Kidney tubule cell (primary cell): ENCODE results near the gene PCBD2.
"Not testable (repeated sequence)": the region's sequence is repeated elsewhere in the genome, so short reads cannot be mapped to it uniquely, and the experiment has no call there.

Experiments
- DNase-seq: peaks from one replicate; pipeline ENCODE4 v3.0.0-alpha.2; 2018; ENCODE audit warnings: low spot score

Gene PCBD2

DNA sequence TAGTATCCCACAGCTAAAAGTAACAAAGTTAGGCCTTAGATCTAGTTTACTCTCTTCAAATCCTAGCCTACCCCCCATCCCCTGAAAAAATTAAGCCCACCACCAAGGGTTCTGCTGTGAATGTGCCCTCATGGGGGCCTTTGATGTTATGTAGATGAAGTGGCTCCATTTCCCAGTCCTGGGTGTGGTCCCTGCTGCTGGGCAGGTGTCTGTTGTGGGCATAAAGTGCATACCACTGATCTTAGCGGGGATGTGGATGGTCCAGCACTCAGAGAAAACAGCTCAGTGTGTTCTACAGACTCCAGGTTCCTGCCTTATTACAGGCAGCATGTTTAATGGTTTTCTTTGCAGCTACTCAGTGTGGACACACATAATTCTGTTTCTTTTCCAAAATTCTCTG lies 1.9 kb downstream of the PCBD2 start:
- no peak for DNase-seq

DNA sequence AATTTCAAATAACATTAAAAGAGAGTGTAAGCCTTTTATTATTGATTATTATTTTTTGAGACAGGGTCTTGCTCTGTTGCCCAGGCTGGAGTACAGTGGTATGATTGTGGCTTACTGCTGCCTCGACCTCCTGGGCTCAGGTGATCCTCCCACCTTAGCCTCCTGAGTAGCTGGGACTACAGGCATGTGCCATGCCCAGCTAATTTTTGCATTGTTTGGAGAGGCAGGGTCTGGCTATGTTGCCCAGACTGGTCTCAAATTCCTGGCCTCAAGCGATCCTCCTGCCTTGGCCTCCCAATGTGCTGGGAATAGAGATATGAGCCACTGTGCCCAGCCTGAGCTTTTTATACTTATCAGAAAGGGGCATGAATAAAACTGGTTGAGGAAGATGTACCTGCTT lies 5.8 kb downstream of the PCBD2 start:
- not testable (repeated sequence) for DNase-seq

DNA sequence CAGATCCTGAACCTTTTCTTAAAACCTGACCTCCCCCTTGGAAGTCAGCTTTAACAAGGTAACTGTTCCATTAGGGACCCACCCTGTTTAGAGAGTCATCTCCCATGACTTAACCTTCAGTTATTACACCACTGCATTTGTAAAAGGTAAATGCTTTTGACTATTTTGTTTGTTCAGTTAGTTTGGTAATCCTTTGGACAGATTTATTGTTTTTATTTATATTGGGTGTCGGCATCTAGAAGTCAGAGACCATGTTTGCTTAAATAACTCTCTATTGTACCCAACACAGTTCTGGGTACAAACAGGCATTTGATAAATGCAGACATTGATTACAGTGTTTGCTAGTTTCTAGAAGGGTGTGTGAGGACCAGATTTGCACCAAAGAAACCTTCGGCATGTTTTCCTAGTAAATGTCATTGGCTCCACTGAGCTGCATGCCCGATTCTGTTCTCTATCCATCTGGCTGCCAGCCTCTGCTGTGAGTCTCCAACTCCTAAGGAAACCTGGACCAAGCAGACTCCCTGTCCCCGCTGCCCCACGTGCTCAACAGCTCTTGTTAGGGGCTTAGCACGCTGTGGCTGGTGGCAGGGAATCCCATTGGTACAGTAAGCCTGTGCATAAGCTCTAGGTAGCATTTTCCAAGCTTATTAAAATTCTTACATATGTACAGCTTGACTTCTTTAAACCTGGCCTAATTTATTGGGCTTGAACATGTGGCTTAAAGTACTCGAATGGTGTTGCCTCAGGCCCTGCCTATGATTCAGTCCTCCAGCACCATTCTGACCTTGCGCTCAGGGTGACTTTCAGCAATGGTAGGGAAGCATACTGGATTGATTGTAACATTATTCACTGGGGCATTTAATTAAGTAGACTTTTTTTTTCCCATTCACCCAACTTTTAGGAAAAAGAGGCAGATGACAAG lies 6.6 kb downstream of the PCBD2 start:
- no peak for DNase-seq

DNA sequence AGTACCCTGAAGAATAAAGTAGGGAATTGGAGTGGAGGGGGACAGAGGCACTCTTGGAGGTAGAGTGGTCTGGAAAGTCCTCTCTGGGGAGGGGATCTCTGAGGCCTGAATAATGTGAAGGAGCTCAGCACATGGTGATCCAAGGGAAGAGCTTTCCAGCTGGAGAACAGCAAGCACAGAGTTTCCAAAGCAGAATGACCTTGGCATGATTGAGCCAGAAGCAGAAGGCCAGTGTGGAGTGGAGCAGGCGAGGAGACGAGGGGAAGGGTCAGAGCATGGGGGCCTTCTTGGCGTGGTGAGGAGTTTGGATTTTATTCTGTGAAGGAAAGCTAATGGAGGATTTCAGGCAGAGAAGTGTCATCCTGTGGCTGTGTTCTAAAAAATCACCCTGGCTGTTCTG lies 8.3 kb downstream of the PCBD2 start:
- DNase-seq: no peak

DNA sequence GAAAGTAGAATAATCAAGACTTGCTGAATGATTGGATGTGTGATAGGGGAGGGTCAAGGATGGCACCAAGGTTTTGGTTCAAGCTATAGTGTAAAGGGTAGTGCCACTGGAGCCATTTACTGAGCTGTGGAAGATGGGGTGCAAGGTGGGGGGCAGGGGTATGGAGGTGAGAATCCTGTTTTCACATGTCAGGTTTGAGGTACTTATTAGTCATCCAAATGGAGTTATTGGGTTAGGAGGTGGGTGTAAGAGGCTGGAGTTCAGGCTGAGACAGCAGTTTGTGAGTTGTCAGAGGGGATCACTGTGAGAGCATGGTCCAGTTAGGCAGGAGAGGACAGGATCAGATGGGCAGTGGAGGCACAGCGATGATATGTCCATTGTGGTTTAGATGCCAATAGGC lies 8.9 kb downstream of the PCBD2 start:
- DNase-seq: no peak

DNA sequence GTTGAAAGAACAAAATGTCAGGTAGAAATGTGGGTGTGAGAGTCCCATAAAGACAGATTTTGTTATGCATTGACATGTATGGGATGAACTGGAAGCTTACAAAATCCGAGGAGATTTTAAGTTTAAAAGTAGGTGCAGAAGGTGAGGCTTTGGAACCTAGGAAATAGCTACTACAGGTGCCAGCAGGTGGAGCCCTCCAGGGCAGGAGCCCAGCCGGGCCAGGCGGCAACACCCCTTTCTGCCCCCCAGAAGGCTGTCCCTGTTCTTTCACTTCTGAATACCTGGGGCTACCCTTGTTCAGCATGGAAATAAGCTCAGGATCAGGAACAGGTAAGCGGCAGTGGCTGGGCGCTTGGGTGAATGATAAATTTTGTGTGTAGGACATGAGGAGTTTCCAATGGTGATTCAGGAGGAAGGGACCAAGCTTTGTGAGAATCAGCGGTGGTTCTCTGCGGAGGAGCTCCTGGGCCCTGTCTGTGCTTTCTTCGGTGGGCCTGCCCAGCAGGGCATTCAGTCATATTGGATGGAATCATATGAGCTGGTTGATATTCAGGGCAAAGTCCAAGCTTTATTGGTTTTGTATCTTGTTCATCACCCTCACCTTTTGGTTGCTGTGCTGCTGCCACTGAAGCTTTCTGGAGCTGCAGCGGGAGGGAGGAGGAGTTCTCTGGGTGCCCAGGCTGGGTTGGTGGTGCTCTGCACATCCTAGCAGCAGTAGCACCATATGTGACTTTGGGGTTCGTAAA lies 12.3 kb downstream of the PCBD2 start:
- peak; percentile 10 for DNase-seq

DNA sequence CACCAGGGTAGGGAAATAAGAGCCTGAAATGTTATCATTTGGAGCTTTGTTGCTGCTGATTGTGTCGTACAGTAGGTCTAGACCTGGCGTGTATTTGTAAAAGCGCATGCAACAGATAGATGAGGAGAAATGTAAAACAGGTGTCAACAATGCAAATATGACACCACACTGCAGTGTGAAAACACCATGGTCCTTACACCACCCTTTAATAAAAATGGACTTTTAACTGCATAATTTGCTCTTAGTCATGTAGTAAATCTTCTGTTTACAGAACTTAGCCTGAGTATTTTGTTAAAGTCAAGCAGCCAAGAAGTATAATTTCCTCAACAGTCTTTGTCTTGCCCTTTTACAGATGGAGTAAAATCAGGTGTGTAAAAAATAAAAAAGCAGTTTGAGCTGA lies 13.9 kb downstream of the PCBD2 start:
- no peak for DNase-seq

DNA sequence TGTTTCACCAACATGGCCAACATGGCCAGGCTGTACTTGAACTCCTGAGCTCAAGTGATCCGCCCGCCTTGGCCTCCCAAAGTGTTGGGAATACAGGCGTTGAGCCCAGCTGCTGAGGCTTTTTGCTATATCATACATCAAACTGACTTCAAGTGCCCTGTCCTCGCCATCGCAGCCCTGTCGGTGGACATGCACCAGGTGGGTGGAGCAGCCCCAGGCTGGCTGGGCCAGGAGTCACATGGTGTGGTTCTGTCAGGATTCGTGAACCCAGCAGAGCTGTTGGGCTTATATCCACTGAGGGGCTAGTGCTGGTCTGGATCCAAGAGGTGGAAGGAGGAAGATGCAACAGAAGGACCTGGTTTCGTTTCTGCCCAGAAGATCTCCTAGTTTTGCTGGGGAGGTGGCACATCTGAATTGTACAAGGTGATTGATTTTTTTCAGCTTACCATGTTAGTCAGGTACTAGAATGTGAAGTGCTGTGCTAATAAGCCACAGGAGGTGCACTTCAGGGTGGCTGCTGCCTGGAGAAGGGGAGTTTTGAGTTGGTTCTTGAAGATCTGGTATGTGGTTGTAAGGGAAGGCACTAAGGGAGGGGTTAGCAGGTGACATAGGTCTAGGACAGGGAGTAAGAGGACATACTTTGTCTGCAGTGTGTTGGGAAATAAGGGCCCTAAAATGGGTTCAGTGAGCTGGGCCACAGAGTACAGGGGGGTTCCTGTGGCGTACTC lies 16.1 kb downstream of the PCBD2 start:
- DNase-seq: no peak

DNA sequence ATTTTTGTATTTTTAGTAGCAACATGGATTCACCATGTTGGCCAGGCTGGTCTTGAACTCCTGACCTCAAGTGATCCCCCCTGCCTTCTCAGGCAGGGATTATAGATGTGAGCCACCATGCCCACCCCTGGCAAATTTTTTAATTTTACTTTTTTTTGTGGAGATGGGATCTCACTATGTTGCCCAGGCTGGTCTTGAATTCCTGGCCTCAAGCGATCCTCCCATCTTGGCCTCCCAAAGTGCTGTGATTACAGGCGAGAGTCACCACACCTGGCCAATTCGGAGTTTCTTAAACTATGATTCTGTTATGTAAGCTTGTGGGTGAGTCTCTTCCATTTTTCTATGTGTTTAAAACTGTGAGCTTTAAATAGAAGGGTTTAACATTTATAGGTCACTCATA lies 27.6 kb downstream of the PCBD2 start:
- no peak for DNase-seq

DNA sequence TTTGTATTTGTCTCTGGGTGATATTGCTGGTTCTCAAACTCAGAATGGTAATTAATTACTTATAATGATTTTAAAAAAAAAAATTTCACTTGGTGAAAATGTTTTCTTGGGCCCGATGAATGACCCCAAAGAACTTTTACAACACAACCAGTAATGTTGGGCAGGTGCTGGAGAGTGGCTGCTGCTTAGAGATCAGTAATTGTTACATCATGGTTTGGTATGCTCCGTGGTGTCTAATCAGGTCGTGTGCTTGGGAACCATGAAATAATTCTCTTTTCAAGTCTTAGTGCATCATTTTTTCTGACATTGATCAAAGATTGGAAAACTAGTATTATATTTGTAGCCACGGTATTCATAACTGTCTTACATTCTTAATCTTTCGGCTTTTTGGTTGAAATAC lies 29.3 kb downstream of the PCBD2 start:
- DNase-seq: no peak

DNA sequence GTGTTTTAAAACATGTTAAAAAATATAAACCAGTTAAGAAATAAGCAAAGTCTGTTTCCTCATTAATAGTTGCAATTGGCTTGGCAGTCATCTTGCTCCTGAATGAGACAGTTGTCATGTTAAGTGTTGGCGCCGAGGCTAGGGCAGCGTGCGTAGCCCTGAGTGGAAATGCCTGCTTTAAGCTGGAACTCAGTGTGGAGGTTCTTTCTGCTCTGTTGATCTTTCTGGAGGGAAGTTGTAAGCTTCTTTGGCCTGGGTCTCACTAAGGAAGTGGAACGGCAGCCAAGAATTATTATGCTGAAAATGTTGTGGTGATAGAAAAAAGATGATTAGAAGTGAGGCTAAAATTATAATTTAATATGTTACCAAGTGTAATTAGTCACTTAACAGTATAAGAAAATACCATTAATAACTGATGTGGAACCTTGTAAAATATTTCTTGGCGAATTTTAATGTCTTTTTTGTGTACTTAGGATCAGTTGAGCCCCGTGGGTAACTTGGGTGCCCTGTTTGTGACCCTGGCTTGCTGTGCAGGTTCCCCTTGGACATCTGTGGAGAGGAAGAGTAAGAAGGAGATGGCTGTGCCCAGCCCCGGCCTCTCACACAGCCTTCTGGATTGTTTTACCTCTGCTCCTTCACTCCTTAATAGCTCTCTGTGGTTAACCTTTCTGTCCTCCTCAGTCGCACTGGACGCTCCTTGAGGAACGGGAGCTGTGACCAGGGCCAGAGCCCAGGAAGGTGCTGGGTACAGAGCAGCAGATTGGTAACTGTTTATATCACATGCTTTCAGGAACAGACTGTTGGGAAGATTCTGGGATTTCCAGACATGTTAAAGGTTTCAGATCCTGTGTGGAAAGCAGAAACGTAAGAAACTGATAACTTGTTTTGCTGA lies 31.0 kb downstream of the PCBD2 start:
- DNase-seq: peak; percentile 52

DNA sequence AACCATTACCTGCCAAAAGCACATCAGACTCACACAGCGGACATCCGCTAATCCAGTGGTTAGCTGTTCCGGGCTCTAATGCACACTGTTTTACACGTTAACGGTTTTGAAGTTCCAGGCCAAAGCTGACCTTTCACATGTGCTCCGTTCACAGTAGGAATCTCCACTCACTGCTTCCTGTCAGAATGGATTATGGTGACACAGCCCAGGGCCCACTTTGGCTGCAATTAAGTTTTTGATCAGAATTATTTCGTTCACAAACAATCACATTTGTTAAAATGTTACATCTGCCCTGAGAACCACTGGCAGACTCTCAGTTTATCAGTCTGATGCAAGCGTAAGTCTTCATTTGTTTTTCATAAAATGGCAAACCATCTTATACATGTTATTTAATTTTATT lies 32.6 kb downstream of the PCBD2 start:
- no peak for DNase-seq

DNA sequence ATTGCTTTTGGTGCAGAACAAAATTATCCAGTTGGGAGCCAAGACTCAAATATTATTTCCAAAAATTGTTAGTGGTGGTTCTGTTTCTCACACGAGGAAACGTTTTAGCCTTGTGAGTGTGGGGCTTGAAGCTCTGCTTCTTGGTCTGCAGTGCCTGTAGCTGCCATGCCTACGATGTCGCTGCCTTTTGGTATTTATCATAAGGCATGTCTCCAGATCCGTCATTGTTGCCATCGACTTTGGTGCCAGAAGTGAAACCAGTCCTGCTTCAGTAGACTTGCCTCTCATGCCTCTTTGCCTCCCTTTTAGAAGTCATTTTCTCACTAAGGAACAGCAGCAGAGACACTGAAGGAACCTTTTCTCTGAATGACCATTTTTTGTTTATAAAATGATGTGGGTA lies 33.1 kb downstream of the PCBD2 start:
- no peak for DNase-seq

DNA sequence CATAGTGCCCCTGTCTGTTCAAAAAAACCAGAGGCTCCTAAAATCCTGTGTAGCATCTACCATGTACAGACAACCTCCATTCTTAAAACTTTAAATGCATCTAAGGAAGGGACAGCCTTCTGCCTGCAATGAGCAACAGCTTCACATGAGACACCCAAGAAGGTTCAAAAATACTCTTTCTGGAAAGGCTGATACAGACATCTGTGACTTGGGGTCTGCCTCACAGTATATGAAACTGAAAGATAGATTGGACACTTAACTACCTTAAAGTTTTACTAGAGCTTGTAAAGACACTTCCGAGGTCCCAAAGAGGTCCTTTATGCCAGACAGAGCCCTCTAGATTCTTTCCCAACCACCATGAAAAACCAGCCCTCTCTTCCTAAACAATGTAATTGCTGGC lies 34.6 kb downstream of the PCBD2 start:
- no peak for DNase-seq

DNA sequence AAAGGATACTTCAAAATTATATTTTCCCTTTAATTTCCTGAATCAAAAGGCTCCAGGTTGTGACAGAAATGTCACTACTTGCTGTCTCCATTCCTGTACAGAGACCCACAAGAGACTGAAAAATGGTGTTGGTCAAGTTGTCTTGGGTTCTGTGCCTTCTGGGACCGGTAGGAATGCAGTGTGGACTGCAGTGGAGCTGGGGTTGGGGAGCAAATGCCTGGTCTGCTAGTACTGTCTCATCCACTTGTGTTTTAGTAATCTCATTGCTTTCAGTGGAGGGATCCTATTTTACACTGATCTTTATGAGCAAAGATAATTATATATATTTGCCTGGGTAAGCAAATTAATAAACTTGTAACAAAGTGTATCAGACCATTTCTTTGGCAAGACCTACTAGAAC lies 38.6 kb downstream of the PCBD2 start:
- DNase-seq: no peak

DNA sequence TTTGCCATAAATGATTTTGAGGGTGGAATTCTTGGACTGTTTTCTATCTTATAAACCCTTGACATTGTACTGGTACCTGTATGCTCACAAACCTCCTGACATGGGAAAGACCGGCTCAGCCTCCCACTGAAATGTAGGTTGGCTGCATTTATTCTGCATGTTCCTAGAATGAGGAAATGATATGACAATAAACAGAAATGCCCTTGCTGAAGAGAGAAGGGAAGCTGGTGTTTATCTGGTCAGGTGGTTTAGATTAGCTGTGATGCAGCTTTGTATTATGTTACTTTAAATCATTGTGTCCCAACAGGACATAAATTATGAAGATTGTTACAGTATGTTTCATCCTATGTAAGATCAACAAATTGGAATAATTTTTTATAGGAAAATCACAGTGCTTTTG lies 39.7 kb downstream of the PCBD2 start:
- no peak for DNase-seq

DNA sequence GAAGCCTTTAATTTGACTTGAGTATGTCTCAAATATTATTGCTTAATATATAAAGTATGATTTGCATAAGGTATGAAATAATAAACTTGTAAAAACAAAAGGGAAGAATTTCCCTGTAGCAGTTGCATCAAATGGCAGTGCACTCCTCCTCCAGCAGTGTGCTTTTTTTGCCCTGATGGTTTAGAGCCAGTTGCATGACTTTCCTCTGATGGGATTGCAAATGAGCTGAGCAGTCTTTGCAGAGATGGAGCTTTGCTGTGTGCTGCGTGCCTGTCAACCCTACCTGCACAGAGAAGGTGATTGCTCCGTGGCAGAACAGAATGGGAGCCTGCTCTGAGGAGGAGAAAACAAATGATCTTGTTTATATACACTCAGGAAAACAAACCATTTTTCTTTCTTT lies 40.1 kb downstream of the PCBD2 start:
- no peak for DNase-seq

DNA sequence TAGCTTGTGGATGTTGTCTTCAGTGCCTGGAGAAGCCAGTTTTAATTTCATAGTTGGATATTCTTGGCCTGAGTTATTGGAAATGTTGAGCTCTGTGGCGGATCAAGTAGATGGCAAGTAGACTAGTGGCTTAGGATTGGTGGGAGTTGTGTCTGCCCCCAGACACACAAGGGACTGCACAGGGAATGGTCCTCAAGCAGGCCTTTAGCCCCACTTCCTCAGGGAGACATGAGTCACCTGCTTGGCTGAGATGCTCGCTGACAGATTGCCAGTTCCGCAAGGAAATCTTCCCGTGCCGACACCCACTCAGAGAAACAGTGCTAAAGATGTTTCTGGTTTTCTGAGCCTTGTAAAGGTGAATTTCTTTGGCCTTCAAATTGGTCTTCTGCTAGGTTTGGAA lies 44.0 kb downstream of the PCBD2 start:
- peak; percentile 12 for DNase-seq

DNA sequence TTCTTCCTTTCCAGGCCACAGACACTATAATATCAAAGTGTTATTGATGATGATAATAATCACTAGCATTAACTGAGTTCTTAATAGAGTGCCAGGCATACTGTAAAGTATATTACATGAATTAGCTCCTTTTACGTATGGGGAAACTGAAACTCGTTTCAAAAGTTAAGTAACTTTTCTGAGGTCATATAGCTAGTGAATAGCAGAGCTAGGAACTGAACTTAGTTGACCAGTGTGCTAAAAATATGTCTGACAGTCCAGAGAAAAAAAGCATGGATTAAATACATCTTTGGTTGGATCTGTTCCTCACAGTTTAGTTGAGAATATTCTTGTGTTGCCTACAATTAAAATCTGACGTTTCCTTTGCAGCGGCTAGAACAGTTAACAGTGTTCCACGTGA lies 44.4 kb downstream of the PCBD2 start:
- no peak for DNase-seq

DNA sequence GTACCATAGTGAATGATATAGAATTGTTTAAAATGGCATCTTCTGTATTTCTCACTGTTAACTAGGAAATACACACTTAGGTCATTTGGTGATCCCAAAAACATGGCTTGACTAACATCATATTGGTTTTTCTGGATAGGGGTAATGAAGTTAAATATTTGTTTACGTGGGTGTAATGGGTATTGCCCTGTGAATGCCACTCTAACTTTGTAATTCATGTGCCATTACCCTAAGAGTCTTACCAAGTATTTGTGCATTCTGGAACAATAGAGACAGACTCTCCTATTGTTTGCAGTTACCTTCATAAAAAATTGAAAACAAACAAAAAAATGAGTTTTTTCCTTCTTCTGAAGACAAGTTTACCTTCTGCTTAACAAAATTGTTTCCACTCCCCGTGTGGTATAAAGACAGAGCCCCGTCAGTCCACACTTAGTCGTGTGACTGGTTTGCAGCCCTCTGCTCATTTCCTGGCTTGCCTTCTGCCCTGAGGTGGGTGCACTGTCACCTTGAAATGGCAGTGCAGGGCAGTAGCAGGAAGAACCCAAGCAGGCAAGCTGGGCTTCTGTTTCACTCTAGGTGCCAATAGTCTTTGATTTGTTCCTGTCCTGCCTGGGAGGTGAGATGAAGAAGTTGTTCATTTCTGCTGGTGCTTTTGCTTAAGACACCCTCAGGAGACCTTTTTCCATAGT lies 53.1 kb downstream of the PCBD2 start:
- no peak for DNase-seq

DNA sequence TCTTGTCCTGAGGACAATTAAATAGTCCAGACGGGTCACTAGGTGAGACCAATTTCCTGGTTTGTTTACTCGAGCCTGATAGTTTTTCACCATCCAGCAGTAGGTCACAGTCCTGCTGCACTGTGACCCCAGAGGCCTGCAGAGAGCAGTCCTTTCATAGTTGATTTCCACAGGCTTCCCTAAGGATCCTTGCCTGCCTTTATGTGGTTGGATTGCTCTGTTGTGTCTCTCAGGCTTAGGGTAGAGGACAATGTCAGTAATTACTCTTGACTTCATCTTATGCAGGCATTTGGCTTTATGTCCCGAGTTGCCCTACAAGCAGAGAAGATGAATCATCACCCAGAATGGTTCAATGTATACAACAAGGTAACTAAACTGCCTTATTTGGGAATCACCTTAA lies 53.8 kb downstream of the PCBD2 start:
- no peak for DNase-seq
